HG03571 (cell line): ENCODE data around the gene COG2.
"Not testable (repeated sequence)": the region's sequence is repeated elsewhere in the genome, so short reads cannot be mapped to it uniquely, and the experiment has no call there.

Experiments used
- ATAC-seq: cut with Tn5 transposase; IDR thresholded peaks from one replicate; pipeline ENCODE4 v1.9.1; 2021; ENCODE audit not compliant: unreplicated experiment

The COG2 gene

GRCh38 chr1:230626232-230626631, 16.0 kb upstream of the COG2 start:
- no peak for ATAC-seq

- ATAC-seq, result no peak
Measured at GRCh38 chr1:230627767-230628166, 14.5 kb upstream of the COG2 start.

GRCh38 chr1:230629511-230629910, 12.8 kb upstream of the COG2 start:
- ATAC-seq, result no peak

DNA sequence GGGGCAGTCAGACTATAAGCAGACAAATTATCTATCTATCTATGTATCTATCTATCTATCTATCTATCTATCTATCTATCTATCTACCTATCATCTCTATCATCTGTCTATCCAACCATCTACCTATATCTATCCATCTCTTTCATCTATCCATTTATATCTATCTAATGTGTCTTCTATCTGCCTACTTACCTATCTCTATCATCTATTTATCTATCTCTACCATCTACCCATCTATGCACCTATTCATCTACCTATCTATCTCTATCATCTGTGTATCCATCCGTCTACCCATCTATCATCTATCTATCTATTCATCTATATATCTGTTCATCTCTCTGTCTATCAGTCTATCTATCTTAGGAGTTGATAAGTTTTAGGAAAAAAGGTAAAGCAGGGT, 10.8 kb upstream of the COG2 start:
- no peak for ATAC-seq

DNA sequence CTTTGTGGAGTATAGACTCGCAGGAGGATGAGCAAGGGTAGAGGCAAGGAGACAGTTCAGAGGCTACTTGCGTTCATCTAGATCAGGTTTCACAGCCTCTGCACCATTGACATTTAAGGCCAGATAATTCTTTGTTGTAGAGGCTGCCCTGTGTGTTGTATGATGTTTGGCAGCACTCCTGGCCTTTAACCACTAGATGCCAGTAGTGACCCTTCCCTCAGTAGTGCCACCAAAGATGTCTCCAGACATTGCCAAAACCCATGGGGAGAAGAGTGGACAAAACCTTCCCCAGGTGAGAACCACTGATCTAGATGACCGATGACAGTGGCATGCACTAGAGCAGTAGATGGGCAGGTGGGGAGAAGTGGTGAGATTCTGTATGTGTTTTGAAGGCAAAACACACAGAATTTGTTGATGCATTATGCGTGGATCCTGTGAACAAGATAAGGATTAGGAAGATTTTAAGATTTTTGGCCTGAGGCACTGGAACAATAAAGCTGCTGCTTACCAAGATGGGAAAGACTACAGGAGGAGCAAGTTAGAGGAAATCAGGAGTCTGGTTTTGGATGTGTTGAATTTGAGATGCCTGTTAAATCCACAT, 9.9 kb upstream of the COG2 start:
- no peak for ATAC-seq

DNA sequence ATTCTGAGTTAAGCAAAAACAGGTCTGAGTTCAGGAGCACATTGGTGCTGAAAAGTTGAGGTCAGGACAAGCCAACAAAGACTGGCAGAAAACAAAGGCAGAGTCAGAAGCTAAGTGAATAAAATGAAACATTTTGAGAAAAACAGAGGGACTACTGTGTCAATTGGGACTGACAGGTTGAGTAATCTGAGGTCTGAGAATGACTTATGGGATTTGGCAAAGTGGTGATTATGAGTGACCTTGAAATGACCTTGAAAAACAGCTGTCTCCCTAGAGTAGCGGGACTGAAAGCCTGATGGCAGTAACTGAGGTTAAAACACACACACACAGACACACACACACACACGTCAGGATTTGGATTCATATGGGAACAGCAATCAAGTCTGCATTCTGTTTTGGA, 8.8 kb upstream of the COG2 start:
- no peak for ATAC-seq

GRCh38 chr1:230634384-230634783, 7.9 kb upstream of the COG2 start:
- no peak for ATAC-seq

DNA sequence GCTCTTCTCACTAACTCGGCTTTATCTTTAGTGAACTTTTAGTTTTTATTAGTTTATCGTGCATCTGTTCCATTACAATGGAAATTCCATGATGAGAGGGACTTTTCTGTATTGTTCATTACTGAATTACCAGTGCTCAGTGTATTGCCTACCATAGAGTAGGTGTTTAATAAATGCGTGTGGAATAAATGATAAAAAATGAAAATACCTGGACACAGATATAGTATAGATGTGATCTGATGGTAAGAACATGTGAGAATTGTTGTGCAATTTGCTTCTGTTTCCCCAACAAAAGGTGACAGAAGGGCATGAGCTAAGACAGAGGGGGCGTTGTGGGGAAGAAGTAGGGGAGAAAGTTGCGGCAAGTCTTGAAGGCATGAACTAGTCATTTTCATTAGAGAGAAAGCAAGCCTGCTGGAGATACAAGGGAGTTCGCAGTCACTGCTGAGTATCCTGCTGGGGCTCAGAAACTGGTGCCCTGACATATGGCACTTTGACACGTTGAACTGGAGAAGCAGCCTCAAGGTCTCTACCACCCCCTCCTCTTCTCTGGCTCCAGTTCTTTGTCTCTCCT, 5.6 kb upstream of the COG2 start:
- no peak for ATAC-seq

GRCh38 chr1:230639714-230640209, 2.5 kb upstream of the COG2 start:
- no peak for ATAC-seq

GRCh38 chr1:230641346-230641745, 935 bp upstream of the COG2 start:
- ATAC-seq, result no peak

GRCh38 chr1:230641900-230642262, 400 bp upstream of the COG2 start:
- peak; percentile 1 for ATAC-seq

DNA sequence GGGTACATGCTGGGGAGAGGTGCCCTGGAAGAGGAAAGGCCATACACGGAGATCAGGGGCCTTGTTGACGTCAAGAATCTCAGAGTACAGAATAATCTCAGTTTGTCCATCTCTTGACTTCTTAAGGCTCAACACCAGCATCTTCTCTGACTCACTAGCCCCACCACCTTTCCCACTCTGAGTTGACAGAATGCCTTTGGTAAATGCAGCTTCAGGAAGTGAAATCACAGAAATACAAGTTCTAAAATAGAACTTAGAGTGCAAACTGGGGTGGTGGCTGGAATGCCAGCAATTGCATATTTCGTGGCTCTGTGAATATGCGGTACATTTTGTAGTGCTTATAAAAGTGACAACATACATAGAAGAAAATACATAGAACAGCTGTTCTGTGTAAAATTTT, 1.6 kb downstream of the COG2 start:
- ATAC-seq, result no peak

GRCh38 chr1:230646710-230647302, 4.5 kb downstream of the COG2 start:
- ATAC-seq, result no peak

DNA sequence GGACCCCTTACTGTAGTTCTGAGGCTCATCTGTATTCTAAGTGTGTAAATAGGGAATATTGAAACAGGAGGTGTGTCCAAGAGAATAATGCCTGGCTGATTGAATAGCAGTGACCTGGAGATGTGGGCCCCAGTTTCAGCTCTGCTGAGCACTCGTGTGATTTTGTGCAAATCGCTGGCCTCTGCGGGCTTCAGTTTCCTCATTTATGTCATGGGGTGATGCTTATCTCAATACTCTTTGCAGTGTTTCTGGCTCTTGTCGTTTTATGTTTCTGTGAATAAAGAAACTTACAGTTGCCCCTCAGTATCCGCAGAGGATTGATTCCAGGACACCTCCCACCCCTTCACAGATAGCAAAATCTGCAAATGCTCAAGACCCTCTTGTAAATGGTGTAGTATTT, 5.0 kb downstream of the COG2 start:
- ATAC-seq, result no peak

DNA sequence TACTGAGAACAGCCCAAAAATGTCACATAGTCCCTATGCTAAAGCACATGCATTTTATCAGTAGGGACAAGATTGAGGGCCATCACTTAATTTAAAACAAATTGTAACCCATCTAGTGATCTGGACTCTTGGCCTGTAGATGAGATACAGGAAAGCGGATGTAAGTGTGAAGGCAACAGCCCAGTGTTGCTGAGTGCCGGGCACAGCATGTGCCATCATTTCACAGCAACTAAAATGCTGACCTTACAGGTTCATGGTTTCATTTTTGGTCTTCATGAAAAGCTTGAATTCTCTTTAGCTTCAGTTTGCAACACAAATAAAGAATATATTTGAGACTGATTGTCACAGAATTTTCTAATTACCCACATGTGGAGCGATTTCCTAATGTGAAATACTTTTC, 5.8 kb downstream of the COG2 start:
- ATAC-seq, result no peak

- no peak for ATAC-seq
Measured at GRCh38 chr1:230650300-230650699, 8.0 kb downstream of the COG2 start.

DNA sequence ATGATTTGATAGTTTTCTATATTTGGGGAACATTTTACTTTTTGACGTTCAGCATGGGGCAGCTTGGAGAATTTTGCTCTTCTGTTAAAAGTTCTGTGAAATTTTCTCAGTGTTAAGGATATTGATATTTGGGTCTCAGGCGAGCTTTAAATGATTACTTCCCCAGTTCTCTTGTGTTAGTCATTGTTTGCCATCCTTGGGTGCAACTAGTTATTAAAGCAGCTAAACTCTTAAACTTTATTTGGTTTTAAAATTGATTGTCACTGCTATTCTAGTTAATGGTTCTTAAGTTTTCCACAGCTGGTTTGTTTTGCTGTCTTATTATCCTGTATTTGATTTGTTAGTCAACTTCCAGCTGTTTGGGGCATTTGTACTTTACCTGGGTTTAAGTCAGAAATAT, 9.0 kb downstream of the COG2 start:
- no peak for ATAC-seq

GRCh38 chr1:230656719-230657118, 14.4 kb downstream of the COG2 start:
- ATAC-seq, result not testable (repeated sequence)

- not testable (repeated sequence) for ATAC-seq
Measured at GRCh38 chr1:230658103-230658502, 15.8 kb downstream of the COG2 start.

GRCh38 chr1:230658691-230659090, 16.4 kb downstream of the COG2 start:
- no peak for ATAC-seq

GRCh38 chr1:230661976-230662375, 19.7 kb downstream of the COG2 start:
- no peak for ATAC-seq

DNA sequence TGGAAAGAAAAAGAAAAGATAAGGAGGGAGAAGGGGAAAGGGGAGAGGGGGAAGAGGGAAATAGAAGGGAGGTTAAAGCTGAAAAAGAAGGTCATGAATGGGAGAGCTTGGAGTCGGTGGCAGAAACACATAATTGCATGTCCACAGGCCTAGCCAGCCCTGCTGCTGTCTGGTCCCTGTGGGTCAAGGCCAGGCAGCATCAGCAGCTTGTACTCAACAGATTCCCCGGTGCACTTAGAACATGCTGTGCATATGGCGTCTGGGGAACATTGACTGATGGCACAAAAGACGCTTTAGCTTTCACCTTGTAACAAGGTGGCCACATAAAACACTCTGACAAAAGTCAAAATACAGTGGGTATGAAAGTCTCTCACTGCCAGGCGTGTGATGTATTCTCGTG, 25.9 kb downstream of the COG2 start:
- no peak for ATAC-seq

DNA sequence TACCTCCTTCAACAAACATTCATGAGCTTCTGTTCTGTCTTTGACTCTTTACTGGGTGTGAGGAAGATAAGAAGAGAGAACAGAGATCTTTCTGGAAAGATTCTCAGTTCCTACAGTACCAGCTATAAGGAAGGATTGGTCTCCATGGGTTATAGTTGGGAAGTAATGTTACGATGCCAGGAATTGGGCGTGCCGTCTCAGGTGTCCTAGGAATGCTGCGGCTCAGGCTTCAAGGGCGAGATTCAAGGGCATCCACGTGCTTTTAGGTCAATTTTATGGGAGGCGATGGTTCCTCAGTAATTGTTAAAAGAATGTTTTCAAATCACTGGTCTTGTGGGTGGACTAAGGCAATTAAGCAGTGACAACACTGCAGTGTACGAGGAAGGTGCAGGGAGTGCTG, 27.3 kb downstream of the COG2 start:
- no peak for ATAC-seq
